Measurements from ENCODE around the gene IFT122. TPM values are rescaled to one million over a fixed set of nuclear protein-coding genes. Genes with fewer than 3 reads are reported as not detected.
"Not testable (repeated sequence)": the region's sequence is repeated elsewhere in the genome, so short reads cannot be mapped to it uniquely, and the experiment has no call there.

The IFT122 gene, protein sequence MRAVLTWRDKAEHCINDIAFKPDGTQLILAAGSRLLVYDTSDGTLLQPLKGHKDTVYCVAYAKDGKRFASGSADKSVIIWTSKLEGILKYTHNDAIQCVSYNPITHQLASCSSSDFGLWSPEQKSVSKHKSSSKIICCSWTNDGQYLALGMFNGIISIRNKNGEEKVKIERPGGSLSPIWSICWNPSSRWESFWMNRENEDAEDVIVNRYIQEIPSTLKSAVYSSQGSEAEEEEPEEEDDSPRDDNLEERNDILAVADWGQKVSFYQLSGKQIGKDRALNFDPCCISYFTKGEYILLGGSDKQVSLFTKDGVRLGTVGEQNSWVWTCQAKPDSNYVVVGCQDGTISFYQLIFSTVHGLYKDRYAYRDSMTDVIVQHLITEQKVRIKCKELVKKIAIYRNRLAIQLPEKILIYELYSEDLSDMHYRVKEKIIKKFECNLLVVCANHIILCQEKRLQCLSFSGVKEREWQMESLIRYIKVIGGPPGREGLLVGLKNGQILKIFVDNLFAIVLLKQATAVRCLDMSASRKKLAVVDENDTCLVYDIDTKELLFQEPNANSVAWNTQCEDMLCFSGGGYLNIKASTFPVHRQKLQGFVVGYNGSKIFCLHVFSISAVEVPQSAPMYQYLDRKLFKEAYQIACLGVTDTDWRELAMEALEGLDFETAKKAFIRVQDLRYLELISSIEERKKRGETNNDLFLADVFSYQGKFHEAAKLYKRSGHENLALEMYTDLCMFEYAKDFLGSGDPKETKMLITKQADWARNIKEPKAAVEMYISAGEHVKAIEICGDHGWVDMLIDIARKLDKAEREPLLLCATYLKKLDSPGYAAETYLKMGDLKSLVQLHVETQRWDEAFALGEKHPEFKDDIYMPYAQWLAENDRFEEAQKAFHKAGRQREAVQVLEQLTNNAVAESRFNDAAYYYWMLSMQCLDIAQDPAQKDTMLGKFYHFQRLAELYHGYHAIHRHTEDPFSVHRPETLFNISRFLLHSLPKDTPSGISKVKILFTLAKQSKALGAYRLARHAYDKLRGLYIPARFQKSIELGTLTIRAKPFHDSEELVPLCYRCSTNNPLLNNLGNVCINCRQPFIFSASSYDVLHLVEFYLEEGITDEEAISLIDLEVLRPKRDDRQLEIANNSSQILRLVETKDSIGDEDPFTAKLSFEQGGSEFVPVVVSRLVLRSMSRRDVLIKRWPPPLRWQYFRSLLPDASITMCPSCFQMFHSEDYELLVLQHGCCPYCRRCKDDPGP
- total RNA-seq, result 10 to 100 TPM; 36.6 to 74.4 (median 43.3) TPM

DNA sequence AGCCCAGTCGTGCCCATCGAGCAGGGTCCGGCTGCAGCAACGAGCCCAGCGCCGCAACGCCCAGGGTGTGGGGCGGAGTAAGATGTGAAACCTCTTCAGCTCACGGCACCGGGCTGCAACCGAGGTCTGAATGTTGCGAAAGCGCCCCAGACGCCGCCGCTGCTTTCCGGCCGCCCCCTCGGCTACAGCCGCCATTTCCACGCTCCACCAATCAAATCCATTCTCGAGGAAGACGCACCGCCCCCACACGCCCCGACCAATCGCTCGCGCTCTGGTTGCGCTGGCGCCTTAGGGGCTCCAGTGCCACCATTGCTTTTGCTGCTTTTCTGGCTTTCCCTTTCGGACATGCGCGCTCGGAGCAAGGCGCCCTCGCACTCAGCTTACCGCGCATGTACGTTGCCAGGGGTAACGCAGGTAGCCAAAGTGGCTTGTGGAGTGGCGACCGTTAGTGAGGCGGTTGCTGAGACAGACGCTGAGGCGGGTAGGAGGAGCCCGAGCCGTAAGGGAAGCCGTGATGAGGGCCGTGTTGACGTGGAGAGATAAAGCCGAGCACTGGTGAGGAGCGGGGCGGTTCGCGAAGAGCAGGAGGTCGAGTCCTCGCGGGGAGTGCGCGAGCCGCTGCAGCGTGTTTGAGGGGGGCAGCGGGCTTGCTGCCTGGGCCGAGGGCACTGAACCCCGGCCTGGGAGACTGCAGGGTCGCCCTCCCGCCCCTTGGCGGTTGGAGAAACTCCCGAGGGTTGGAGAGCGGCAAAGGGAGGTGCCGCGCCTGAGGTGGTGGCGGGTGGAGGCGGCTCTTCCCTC, at the start of gene IFT122, which contains the start of gene MBD4:
TSS of gene IFT122 (plus strand) at position 408 of the 801 bp plus-strand sequence. CDS start at position 515, 107 bp downstream.
TSS of gene MBD4 (minus strand) at position 132 of the 801 bp plus-strand sequence. CDS start at position 17, 115 bp downstream.
- Histone ChIP-seq H3K9me3 (no peaks in the 10 kb centered on the region), H3K27ac (peak within 1 kb of the TSS; percentile 60 to 91 (median 90)), H3K36me3 (peaks cover 0 to 23% (median 0%) of the 10 kb centered on the region in 3 donors), H3K27me3 (no peaks in the 10 kb centered on the region), H3K4me3 (peak within 1 kb of the TSS; percentile 79 to 92 (median 83)), H3K4me1 (peaks cover 0 to 77% (median 49%) of the 10 kb centered on the region in 4 donors)
- TF ChIP-seq POLR2A (IDR thresholded peaks at IDR 0.05) (peak; percentile 63 to 67), EP300 (IDR thresholded peaks at IDR 0.05) (peak; percentile 83 to 92)
- TF ChIP-seq, protein P1, sequence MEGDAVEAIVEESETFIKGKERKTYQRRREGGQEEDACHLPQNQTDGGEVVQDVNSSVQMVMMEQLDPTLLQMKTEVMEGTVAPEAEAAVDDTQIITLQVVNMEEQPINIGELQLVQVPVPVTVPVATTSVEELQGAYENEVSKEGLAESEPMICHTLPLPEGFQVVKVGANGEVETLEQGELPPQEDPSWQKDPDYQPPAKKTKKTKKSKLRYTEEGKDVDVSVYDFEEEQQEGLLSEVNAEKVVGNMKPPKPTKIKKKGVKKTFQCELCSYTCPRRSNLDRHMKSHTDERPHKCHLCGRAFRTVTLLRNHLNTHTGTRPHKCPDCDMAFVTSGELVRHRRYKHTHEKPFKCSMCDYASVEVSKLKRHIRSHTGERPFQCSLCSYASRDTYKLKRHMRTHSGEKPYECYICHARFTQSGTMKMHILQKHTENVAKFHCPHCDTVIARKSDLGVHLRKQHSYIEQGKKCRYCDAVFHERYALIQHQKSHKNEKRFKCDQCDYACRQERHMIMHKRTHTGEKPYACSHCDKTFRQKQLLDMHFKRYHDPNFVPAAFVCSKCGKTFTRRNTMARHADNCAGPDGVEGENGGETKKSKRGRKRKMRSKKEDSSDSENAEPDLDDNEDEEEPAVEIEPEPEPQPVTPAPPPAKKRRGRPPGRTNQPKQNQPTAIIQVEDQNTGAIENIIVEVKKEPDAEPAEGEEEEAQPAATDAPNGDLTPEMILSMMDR (IDR thresholded peaks at IDR 0.05), result peak in 1 of 5 experiments; percentile 30
- DNase-seq (ENCODE audit: low spot score in 2 of 2), result peak; percentile 93 to 95
- WGBS, 2 donors, result 0 to 1% methylated on average over 65 to 75 of the region's 75 CpGs

DNA sequence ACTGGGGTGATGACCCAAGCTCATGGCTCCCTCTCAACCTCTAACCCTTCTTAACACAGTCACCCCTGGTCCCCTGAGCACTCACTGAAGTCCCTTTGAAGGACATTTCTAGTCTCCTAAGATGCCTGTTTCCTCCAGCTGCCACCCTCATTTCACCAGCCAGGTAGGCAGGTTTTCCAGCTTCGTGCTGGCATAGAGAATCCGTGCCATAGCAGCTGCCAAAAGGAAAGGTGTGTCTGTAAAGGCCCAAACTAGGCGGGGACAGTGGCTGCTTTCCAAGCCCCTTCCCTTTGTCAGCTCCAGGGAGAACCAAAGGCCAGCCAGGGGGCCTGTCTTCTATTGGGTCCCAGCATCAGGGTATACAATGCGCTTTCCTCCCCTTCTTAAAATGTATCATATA, 48.4 kb upstream of the IFT122 start:
- WGBS, 2 donors, result 82 to 89% methylated on average over 4 of the region's 4 CpGs
- not testable (repeated sequence) for DNase-seq (ENCODE audit: low spot score in 2 of 2)

DNA sequence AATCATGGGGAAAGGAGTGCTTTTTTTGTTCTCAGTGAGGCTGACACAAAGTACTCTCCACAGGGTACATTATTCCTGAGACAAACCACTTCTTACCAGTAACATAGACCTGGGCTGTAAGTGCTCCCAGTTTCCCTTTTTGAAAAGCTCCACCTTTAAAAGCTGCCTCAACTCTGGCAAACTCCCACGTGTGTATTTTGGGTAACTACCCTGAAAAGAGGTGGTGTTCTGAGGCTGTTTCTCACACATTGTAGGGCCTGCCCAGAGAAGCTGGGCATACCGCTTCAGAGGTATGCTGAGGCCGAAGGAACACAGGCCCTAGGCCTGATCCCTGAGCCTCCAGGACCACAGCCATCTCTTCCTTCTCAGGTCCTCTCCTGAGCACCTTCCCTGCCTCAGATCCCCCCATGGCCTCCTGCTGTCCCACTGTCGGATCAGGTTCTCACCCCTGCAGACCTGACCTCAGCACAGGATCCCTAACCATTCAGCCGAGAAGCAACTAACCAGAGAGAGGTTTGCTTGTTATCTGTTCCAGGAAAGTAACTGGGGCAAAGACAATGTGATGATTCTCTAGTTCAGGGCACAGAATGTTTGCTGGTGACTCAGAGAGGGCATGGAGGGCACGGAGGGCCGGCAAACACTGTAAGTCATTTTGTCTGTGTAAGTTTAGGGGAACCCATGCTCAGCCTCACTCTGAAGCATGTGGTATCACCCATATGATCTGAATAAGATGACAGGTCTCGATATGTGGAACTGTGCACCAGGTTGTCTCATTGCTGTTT, 47.7 kb upstream of the IFT122 start:
- H3K9me3 ChIP-seq; DNase-seq (ENCODE audit: low spot score in 2 of 2); H3K27me3 ChIP-seq; H3K4me3 ChIP-seq; H3K27ac ChIP-seq: not testable (repeated sequence)
- Histone ChIP-seq H3K36me3 (peaks cover 0 to 71% (median 0%) of the 10 kb centered on the region in 3 donors), H3K4me1 (peaks cover 0 to 39% (median 7%) of the 10 kb centered on the region in 4 donors)
- 66 to 80% methylated on average over 5 to 8 of the region's 8 CpGs for WGBS, 2 donors

More for the DNA sequence above, 48.4 kb upstream of the IFT122 start:
- not testable (repeated sequence) for H3K9me3 ChIP-seq, H3K27me3 ChIP-seq, H3K27ac ChIP-seq, H3K4me3 ChIP-seq
- H3K36me3 ChIP-seq, result peaks cover 0 to 72% (median 0%) of the 10 kb centered on the region in 3 donors
- peaks cover 0 to 32% (median 6%) of the 10 kb centered on the region in 4 donors for H3K4me1 ChIP-seq

DNA sequence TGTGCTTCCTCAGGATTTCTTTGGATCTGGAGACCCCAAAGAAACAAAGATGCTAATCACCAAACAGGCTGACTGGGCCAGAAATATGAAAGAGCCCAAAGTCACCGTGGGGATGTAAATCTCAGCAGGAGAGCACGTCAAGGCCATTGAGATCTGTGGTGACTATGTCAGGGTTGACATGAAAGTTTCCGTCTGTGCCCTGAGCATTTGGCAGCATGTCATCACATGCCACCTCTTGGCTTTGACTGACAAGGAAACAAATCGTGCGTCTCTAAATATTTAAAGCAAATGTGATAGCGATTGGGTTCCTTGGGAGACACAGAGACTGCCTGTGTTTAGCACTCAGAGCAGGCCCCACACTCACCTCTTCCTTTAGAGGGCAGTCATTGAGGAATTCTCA, 46.8 kb upstream of the IFT122 start:
- H3K9me3 ChIP-seq, result no peaks in the 10 kb centered on the region
- H3K4me3 ChIP-seq, result no peak overlapping the region
- no peak for DNase-seq (ENCODE audit: low spot score in 2 of 2)
- peaks cover 0 to 69% (median 0%) of the 10 kb centered on the region in 3 donors for H3K36me3 ChIP-seq
- peaks cover 0 to 48% (median 16%) of the 10 kb centered on the region in 4 donors for H3K4me1 ChIP-seq
- H3K27ac ChIP-seq, result no peak overlapping the region
- WGBS, 2 donors, result 66 to 71% methylated on average over 6 of the region's 6 CpGs
- no peaks in the 10 kb centered on the region for H3K27me3 ChIP-seq
- no peak for TF ChIP-seq EP300 (IDR thresholded peaks at IDR 0.05)
- TF ChIP-seq POLR2A (IDR thresholded peaks at IDR 0.05), result no peak
- TF ChIP-seq, protein P1 (IDR thresholded peaks at IDR 0.05), result no peak

DNA sequence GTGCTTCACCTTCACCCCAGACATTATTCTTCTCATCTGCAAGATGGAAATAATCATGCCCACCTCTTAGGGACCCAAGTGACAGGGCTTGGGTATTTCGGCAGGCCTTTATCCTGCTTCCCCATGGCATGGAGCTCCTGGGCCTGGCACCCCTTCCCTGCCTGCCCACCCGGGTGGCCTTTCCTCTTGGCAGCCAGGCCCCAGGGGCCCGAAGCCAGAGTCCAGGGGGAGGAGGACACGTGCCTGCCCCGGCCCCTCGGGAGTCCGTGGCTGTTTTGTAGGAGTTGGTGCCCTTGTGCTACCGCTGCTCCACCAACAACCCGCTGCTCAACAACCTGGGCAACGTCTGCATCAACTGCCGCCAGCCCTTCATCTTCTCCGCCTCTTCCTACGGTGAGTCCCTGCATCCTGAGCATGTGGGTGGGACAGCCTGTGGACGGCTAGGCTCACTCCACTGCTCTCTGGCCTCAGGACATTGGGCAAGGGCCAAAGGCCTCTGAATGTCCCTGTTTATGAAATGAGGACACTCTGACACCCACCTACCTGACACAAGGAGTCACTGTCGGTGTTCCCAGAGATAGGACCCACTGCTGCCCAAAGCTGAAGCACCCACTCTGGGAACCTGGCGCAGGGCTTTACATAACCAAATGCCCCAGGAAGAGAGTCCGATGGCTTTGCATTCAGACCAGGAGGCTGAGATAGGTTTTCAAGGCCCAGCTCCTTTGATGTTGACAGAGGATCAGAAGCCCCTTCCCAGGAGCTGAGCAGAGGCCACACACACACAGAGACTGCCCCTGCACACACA, 46.1 kb upstream of the IFT122 start:
- H3K4me3 ChIP-seq; H3K27ac ChIP-seq; DNase-seq (ENCODE audit: low spot score in 2 of 2); H3K27me3 ChIP-seq; H3K9me3 ChIP-seq: not testable (repeated sequence)
- H3K36me3 ChIP-seq, result peaks cover 0 to 69% (median 0%) of the 10 kb centered on the region in 3 donors
- 78 to 82% methylated on average over 7 to 11 of the region's 17 CpGs for whole genome bisulfite sequencing, 2 donors
- H3K4me1 ChIP-seq, result peaks cover 0 to 47% (median 19%) of the 10 kb centered on the region in 4 donors

All from tibial nerve (tissue), 4 donors.